H1 (cell line): Measurements from ENCODE around the gene USP24. TPM values are rescaled to one million over a fixed set of nuclear protein-coding genes. Genes with fewer than 3 reads are reported as not detected.

Experiments
- CTCF ChIA-PET: fragments of 300-600 bp; sonication (Branson Sonifier 250); formaldehyde crosslinking; loops from one replicate; lab custom pipeline; 2021; ENCODE audit not compliant: partially characterized antibody; lab: Charles Lee
- POLR2A ChIA-PET: fragments of 300-600 bp; sonication (Branson Sonifier 250); formaldehyde crosslinking; loops from one replicate; lab custom pipeline; 2021; ENCODE audit warnings: inconsistent platforms; ENCODE audit not compliant: partially characterized antibody; lab: Charles Lee
- DNase-seq, 2 experiments: peaks; one replicate each; pipeline versions ENCODE4 v3.0.0 to v3.0.0-alpha.2; 2010 to 2022; ENCODE audit warnings: low spot score in 2 of 2, low read depth in 1 of 2, mixed read lengths in 1 of 2
- FAIRE-seq: peaks from 2 replicates; lab custom pipeline; 2011; peaks lifted over from hg19 to GRCh38; lab: Jason Lieb, UNC
- H2AFZ ChIP-seq: 2 replicates; pipeline ENCODE4 v1.8.1; 2012; ENCODE audit warnings: low read length, inconsistent platforms
- H2AK5ac ChIP-seq: 2 replicates; pipeline ENCODE4 v1.6.1; 2013; ENCODE audit warnings: low read depth, low read length
- H2BK120ac ChIP-seq: replicated peaks from 2 replicates; pipeline ENCODE3; 2013; ENCODE audit warnings: low read depth, low read length, inconsistent platforms
- H2BK12ac ChIP-seq: 2 replicates; pipeline ENCODE4 v1.6.1; 2013; ENCODE audit warnings: low read depth, low read length
- H2BK15ac ChIP-seq: 2 replicates; pipeline ENCODE4 v1.6.1; 2013; ENCODE audit warnings: low read length
- H2BK20ac ChIP-seq: 2 replicates; pipeline ENCODE4 v1.6.1; 2013; ENCODE audit warnings: low read length
- H2BK5ac ChIP-seq: 2 replicates; pipeline ENCODE4 v1.6.1; 2013; ENCODE audit warnings: low read depth, low read length
- H3K14ac ChIP-seq: 2 replicates; pipeline ENCODE4 v1.6.1; 2013; ENCODE audit warnings: inconsistent platforms; ENCODE audit not compliant: insufficient read length
- H3K18ac ChIP-seq: 2 replicates; pipeline ENCODE4 v1.6.1; 2013; ENCODE audit warnings: low read length; ENCODE audit errors: extremely low read depth
- H3K23ac ChIP-seq: 2 replicates; pipeline ENCODE4 v1.6.1; 2013; ENCODE audit warnings: inconsistent platforms; ENCODE audit not compliant: insufficient read length
- H3K23me2 ChIP-seq: 2 replicates; pipeline ENCODE4 v1.6.1; 2013; ENCODE audit warnings: low read depth, low read length
- H3K27ac ChIP-seq: 2 replicates; pipeline ENCODE4 v1.6.1; 2011; ENCODE audit warnings: low read depth, low read length, inconsistent platforms
- H3K27me3 ChIP-seq, 4 experiments: replicated peaks in 1 of 4; 1 replicate in 1 of 4; 2 replicates in 3 of 4; pipeline versions ENCODE4 v1.6.1 to v1.8.1; 2011 to 2013; ENCODE audit warnings: low read length in 3 of 4, mild to moderate bottlenecking in 3 of 4, inconsistent platforms in 2 of 4, mixed read lengths in 2 of 4, moderate library complexity in 1 of 4; ENCODE audit not compliant: control insufficient read depth in 3 of 4, insufficient read depth in 3 of 4; ENCODE audit errors: extremely low read depth in 1 of 4
- H3K36me3 ChIP-seq, 4 experiments: 2 replicates each; pipeline versions ENCODE4 v1.6.1 to v1.8.1; 2011 to 2013; ENCODE audit warnings: mild to moderate bottlenecking in 4 of 4, low read length in 3 of 4, moderate library complexity in 2 of 4, control low read depth in 1 of 4, inconsistent platforms in 1 of 4; ENCODE audit not compliant: insufficient read depth in 4 of 4, control insufficient read depth in 2 of 4
- H3K4ac ChIP-seq: replicated peaks from 2 replicates; pipeline ENCODE3; 2013; ENCODE audit warnings: low read length, low read depth, mixed read lengths, inconsistent platforms; ENCODE audit not compliant: insufficient read length
- H3K4me1 ChIP-seq, 4 experiments: replicated peaks in 1 of 4; 1 replicate in 1 of 4; 2 replicates in 3 of 4; pipeline versions ENCODE4 v1.6.1 to v1.8.1; 2011 to 2013; ENCODE audit warnings: low read length in 3 of 4, inconsistent platforms in 2 of 4, mixed read lengths in 1 of 4; ENCODE audit not compliant: insufficient read depth in 4 of 4, control insufficient read depth in 3 of 4
- H3K4me2 ChIP-seq, 2 experiments: 2 replicates each; pipeline versions ENCODE4 v1.6.1 to v1.8.1; 2011 to 2013; ENCODE audit warnings: low read depth in 2 of 2, low read length in 2 of 2, control low read depth in 1 of 2, inconsistent platforms in 1 of 2, mild to moderate bottlenecking in 1 of 2; ENCODE audit not compliant: insufficient read depth in 1 of 2
- H3K4me3 ChIP-seq, 4 experiments: fragments of 200-600, 300-600 bp in 1 of 4; sonication (generic), shearing (Covaris generic), sonication (Bioruptor Twin) in 1 of 4; 2 replicates each; pipeline versions ENCODE4 v1.5.1 to v1.8.1; 2011 to 2016; ENCODE audit warnings: low read length in 4 of 4, low read depth in 3 of 4, control low read depth in 2 of 4, inconsistent platforms in 2 of 4, mild to moderate bottlenecking in 2 of 4, mixed read lengths in 1 of 4, moderate library complexity in 1 of 4; ENCODE audit not compliant: insufficient read depth in 2 of 4; ENCODE audit errors: extremely low read depth in 1 of 4
- H3K56ac ChIP-seq: replicated peaks from 2 replicates; pipeline ENCODE3; 2013; ENCODE audit warnings: low read depth, mild to moderate bottlenecking, mixed read lengths, low read length, inconsistent platforms; ENCODE audit not compliant: insufficient read length
- H3K79me1 ChIP-seq: 2 replicates; pipeline ENCODE4 v1.6.1; 2013; ENCODE audit warnings: low read depth, low read length, control low read depth
- H3K79me2 ChIP-seq, 2 experiments: 2 replicates each; pipeline versions ENCODE4 v1.6.1 to v1.8.1; 2012 to 2013; ENCODE audit warnings: low read length in 2 of 2, mild to moderate bottlenecking in 2 of 2, inconsistent platforms in 1 of 2; ENCODE audit not compliant: insufficient read depth in 2 of 2, control insufficient read depth in 1 of 2
- H3K9ac ChIP-seq, 4 experiments: replicated peaks in 1 of 4; 1 replicate in 1 of 4; 2 replicates in 3 of 4; pipeline versions ENCODE4 v1.6.1 to v1.8.1; 2011 to 2013; ENCODE audit warnings: low read depth in 3 of 4, low read length in 3 of 4, control low read depth in 2 of 4, mild to moderate bottlenecking in 2 of 4, moderate library complexity in 2 of 4, inconsistent platforms in 1 of 4; ENCODE audit errors: extremely low read depth in 1 of 4
- H3K9me3 ChIP-seq, 2 experiments: 2 replicates each; pipeline versions ENCODE4 v1.6.1 to v1.8.1; 2012 to 2013; ENCODE audit warnings: mild to moderate bottlenecking in 2 of 2, moderate library complexity in 2 of 2, control low read depth in 1 of 2, inconsistent platforms in 1 of 2, low read depth in 1 of 2, low read length in 1 of 2, mixed read lengths in 1 of 2; ENCODE audit not compliant: insufficient read depth in 2 of 2
- H4K20me1 ChIP-seq, 2 experiments: replicated peaks in 1 of 2; 2 replicates each; pipeline versions ENCODE3 to v1.8.1; 2011 to 2013; ENCODE audit warnings: inconsistent platforms in 2 of 2, low read length in 2 of 2, mild to moderate bottlenecking in 1 of 2; ENCODE audit not compliant: insufficient read depth in 2 of 2, control insufficient read depth in 1 of 2
- H4K5ac ChIP-seq: 2 replicates; pipeline ENCODE4 v1.6.1; 2013; ENCODE audit warnings: low read length, low read depth, mixed read lengths, inconsistent platforms; ENCODE audit not compliant: insufficient read length
- H4K8ac ChIP-seq: 2 replicates; pipeline ENCODE4 v1.8.0; 2013; ENCODE audit warnings: mild to moderate bottlenecking, moderate library complexity, low read length, inconsistent platforms; ENCODE audit not compliant: insufficient read depth; ENCODE audit errors: extremely low read depth
- H4K91ac ChIP-seq: replicated peaks from 2 replicates; pipeline ENCODE3; 2013; ENCODE audit warnings: low read length, mixed read lengths, inconsistent platforms; ENCODE audit not compliant: insufficient read length
- BCL11A ChIP-seq, 2 experiments: IDR thresholded peaks; one replicate each; pipeline ENCODE4 v1.6.1; 2011; ENCODE audit warnings: low read depth in 2 of 2, low read length in 2 of 2, mild to moderate bottlenecking in 2 of 2
- CREB1 ChIP-seq: IDR thresholded peaks from 2 replicates; pipeline ENCODE4 v1.6.1; 2012; ENCODE audit warnings: inconsistent platforms
- EP300 ChIP-seq, 2 experiments: IDR thresholded peaks; 1 replicate in 1 of 2; 2 replicates in 1 of 2; pipeline ENCODE4 v1.6.1; 2011 to 2012; ENCODE audit warnings: low read depth in 2 of 2, low read length in 2 of 2, mild to moderate bottlenecking in 2 of 2, borderline replicate concordance in 1 of 2, inconsistent platforms in 1 of 2, moderate library complexity in 1 of 2
- FOSL1 ChIP-seq: IDR thresholded peaks from 2 replicates; pipeline ENCODE4 v1.6.1; 2011; ENCODE audit warnings: mild to moderate bottlenecking, low read depth, low read length, moderate library complexity; ENCODE audit not compliant: insufficient read depth
- JUN ChIP-seq: IDR thresholded peaks from 2 replicates; pipeline ENCODE4 v1.6.1; 2011; ENCODE audit warnings: low read depth, mild to moderate bottlenecking, improper control_type of control experiment, low read length
- NANOG ChIP-seq: IDR thresholded peaks from 2 replicates; pipeline ENCODE4 v1.6.1; 2011; ENCODE audit warnings: low read length, low read depth, mild to moderate bottlenecking, inconsistent platforms; ENCODE audit not compliant: insufficient read depth, poor library complexity, severe bottlenecking
- PHF8 ChIP-seq: fragments of 200-600 bp; sonication (generic); conservative IDR thresholded peaks from 2 replicates; pipeline ENCODE4 v1.7.1; 2012; ENCODE audit warnings: low read depth, mild to moderate bottlenecking, inconsistent platforms, low read length, moderate library complexity
- RBBP5 ChIP-seq: IDR thresholded peaks from 2 replicates; pipeline ENCODE4 v1.7.1; 2012; ENCODE audit warnings: low read depth, mild to moderate bottlenecking, inconsistent platforms, low read length, moderate library complexity, borderline replicate concordance
- SRF ChIP-seq: IDR thresholded peaks from 2 replicates; pipeline ENCODE4 v1.6.1; 2011; ENCODE audit warnings: mild to moderate bottlenecking, low read depth, low read length, moderate library complexity
- TCF12 ChIP-seq: IDR thresholded peaks from 2 replicates; pipeline ENCODE4 v1.6.1; 2011; ENCODE audit warnings: low read depth, mild to moderate bottlenecking, low read length
- ZNF274 ChIP-seq: IDR thresholded peaks from 2 replicates; pipeline ENCODE4 v1.7.0; 2012; ENCODE audit warnings: low read length, borderline replicate concordance; ENCODE audit errors: extremely low read depth
- WGBS, 2 experiments: shearing (Covaris generic) in 1 of 2; methylation state at CpG; one replicate each; pipeline versions ENCODE4 v1.1.6 to v1.1.7; 2013 to 2015; ENCODE audit warnings: low lambda C conversion rate in 2 of 2, mixed read lengths in 2 of 2, inconsistent platforms in 1 of 2, low coverage in 1 of 2, missing lambda C conversion rate in 1 of 2; ENCODE audit not compliant: insufficient replicate concordance in 2 of 2, insufficient coverage in 1 of 2, insufficient read length in 1 of 2; ENCODE audit errors: extremely low coverage in 1 of 2, missing lambda C conversion rate in 1 of 2; 5-methylcytosine and 5-hydroxymethylcytosine counted together
- polyA plus RNA-seq, 7 experiments: library from polyadenylated mRNA; depleted of rRNA in 3 of 7; stranded (reverse) in 5 of 7; unstranded in 2 of 7; fragments of >200 nt in 5 of 7; fragments of 200-250 nt in 2 of 7; gene quantifications; 1 replicate in 5 of 7; 2 replicates in 1 of 7; 4 replicates in 1 of 7; pipeline versions ENCODE4 v1.2.1 to v1.2.3, GENCODE V29; 2011 to 2013; ENCODE audit warnings: missing spikeins in 2 of 7, mixed read lengths in 2 of 7
- total RNA-seq: library from RNA; stranded (reverse); fragmentation: NEBNext Ultra II Directional; extraction: Animal tissue kit (Norgen Biotek cat#: 25700); gene quantifications from 2 replicates; pipeline ENCODE4 v1.2.1, GENCODE V29; 2021

The USP24 gene
- total and polyA plus RNA-seq, 2 of the 8 experiments (the other 6 are each of a cell fraction or from before 2014, with no cell fraction given): 11.1 to 34.6 TPM

DNA sequence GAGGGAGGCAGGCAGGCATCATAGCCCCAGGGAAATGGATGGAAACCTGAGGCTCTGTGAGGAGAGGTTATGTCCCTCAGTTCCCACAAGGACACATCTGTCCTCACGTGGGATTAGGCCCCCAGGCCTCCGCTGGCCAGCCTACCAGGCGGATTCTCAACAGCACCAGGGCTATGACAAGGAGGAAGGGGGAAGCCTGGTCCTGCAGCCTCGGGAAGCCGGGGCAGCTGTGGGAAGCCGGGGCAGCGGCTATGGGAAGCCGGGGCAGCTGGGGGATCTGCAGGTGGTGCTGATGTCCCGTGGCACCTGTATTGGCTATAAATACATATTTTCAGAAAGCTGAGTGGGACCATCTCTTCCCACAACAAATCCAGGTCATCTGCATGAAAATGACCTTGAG lies 196.8 kb downstream of the USP24 start:
- Histone ChIP-seq H3K79me2 (no peaks in the 10 kb centered on the region), H2BK15ac (no peak overlapping the region), H3K36me3 (no peaks in the 10 kb centered on the region), H4K91ac (no peak overlapping the region), H4K5ac (no peak overlapping the region), H2BK120ac (no peak overlapping the region), H3K4me2 (no peak overlapping the region), H2BK12ac (no peak overlapping the region), H3K4me1 (no peaks in the 10 kb centered on the region; a peak in 2 of 7 replicates), H3K79me1 (no peaks in the 10 kb centered on the region), H3K9me3 (no peaks in the 10 kb centered on the region), H3K18ac (no peak overlapping the region), H3K9ac (no peak overlapping the region; a peak in 1 of 7 replicates), H3K4ac (no peak overlapping the region), H2BK20ac (no peak overlapping the region), H2BK5ac (no peak overlapping the region), H3K27me3 (no peaks in the 10 kb centered on the region; a peak in 1 of 7 replicates), H4K20me1 (no peaks in the 10 kb centered on the region), H2AK5ac (no peak overlapping the region), H3K23ac (no peak overlapping the region), H3K14ac (no peak overlapping the region), H3K27ac (no peak overlapping the region), H4K8ac (no peak overlapping the region), H2AFZ (no peak overlapping the region), H3K23me2 (no peaks in the 10 kb centered on the region), H3K56ac (no peak overlapping the region), H3K4me3 (no peak overlapping the region)
- ChIA-PET POLR2A (interaction anchor here (1.3 kb wide), 1 partner anchor 21 kb away, joined by 4 read pairs; the partner anchor contains the start of gene PCSK9), CTCF (interaction anchor here (0.6 to 14.1 kb wide), 8 partner anchors 12 to 163 kb away, joined by 3 to 343 read pairs (median 4); partner anchors contain the start of gene BSND)
- WGBS, 2 experiments: 77% methylated on average over 9 of the region's 9 CpGs; no CpG with 5 or more reads in 1 of the 2 experiments
- no peak for FAIRE-seq
- DNase-seq: no peak
- TF ChIP-seq JUN (no peak), RBBP5 (no peak), FOSL1 (no peak), SRF (no peak), CREB1 (no peak), ZNF274 (no peak), TCF12 (no peak), PHF8 (no peak), BCL11A (IDR thresholded peaks at IDR 0.05; ENCODE audit: low read depth in 2 of 2, low read length in 2 of 2) (no peak), NANOG (no peak), EP300 (IDR thresholded peaks at IDR 0.05; ENCODE audit: borderline replicate concordance in 1 of 2, low read depth in 2 of 2, low read length in 2 of 2) (no peak)
